Measurements from ENCODE around the gene ERCC8. TPM values are rescaled to one million over a fixed set of nuclear protein-coding genes. Genes with fewer than 3 reads are reported as not detected.

Gene ERCC8
- total RNA-seq, 1 donor from 2014 or later: 11.2 TPM

GRCh38 chr5:60852317-60852716 is 92.6 kb downstream of the ERCC8 start:
- Mint-ChIP-seq H3K27me3 (peaks cover 5% of the 10 kb centered on the region), H3K27ac (no peak overlapping the region)

GRCh38 chr5:60851626-60852025 is 93.2 kb downstream of the ERCC8 start:
- Mint-ChIP-seq H3K27me3 (peaks cover 8% of the 10 kb centered on the region), H3K4me1 (no peaks in the 10 kb centered on the region), H3K4me3 (no peak overlapping the region), H3K36me3 (ENCODE audit: low read depth) (no peaks in the 10 kb centered on the region), H3K27ac (no peak overlapping the region), H3K9me3 (no peaks in the 10 kb centered on the region)
- ATAC-seq (ENCODE audit: low read depth): no peak
- ChIA-PET CTCF (no interaction called here), POLR2A (no interaction called here)
- no peak for DNase-seq
- intact Hi-C loops (cut with micrococcal nuclease): no loop called here
- TF ChIP-seq, protein P1, sequence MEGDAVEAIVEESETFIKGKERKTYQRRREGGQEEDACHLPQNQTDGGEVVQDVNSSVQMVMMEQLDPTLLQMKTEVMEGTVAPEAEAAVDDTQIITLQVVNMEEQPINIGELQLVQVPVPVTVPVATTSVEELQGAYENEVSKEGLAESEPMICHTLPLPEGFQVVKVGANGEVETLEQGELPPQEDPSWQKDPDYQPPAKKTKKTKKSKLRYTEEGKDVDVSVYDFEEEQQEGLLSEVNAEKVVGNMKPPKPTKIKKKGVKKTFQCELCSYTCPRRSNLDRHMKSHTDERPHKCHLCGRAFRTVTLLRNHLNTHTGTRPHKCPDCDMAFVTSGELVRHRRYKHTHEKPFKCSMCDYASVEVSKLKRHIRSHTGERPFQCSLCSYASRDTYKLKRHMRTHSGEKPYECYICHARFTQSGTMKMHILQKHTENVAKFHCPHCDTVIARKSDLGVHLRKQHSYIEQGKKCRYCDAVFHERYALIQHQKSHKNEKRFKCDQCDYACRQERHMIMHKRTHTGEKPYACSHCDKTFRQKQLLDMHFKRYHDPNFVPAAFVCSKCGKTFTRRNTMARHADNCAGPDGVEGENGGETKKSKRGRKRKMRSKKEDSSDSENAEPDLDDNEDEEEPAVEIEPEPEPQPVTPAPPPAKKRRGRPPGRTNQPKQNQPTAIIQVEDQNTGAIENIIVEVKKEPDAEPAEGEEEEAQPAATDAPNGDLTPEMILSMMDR (IDR thresholded peaks at IDR 0.05): no peak

More at GRCh38 chr5:60852317-60852716, 92.6 kb downstream of the ERCC8 start:
- Mint-ChIP-seq H3K4me3 (no peak overlapping the region), H3K4me1 (no peaks in the 10 kb centered on the region), H3K36me3 (ENCODE audit: low read depth) (no peaks in the 10 kb centered on the region), H3K9me3 (no peaks in the 10 kb centered on the region)
- ATAC-seq (ENCODE audit: low read depth): no peak
- TF ChIP-seq, protein P1 (IDR thresholded peaks at IDR 0.05): no peak
- POLR2A ChIA-PET: no interaction called here
- CTCF ChIA-PET: no interaction called here
- intact Hi-C loops (cut with micrococcal nuclease): no loop called here
- no peak for DNase-seq

DNA sequence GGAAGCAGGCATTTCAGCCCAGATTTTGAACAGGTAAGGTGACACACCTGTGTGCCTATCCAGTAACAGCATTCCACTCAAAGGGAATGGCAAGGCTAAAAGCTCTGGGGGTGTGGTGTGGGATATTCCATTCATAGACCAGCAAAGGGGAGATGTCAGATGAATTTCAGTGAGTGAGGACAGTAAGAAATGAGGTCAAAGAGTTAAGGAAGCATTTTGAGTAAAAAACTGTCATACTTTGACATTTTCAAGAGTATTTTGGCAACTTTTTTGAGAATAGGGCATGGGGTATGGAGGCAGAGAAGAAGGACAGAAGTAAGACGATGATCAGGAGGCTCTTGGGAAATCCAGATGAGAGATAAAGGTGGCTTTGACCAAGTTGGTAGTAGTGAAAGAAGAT is 98.6 kb downstream of the ERCC8 start:
- no peak overlapping the region for H3K27ac Mint-ChIP-seq
- H3K4me1 Mint-ChIP-seq: peaks cover 11% of the 10 kb centered on the region
- intact Hi-C loops (cut with micrococcal nuclease): loop anchor here (10.0 kb wide), 1 partner anchor 141 kb away; the partner anchor contains the start of gene DEPDC1B
- ATAC-seq (ENCODE audit: low read depth) (no peak), DNase-seq (no peak)
- H3K27me3 Mint-ChIP-seq: peaks cover 45% of the 10 kb centered on the region
- TF ChIP-seq, protein P1 (IDR thresholded peaks at IDR 0.05): no peak
- CTCF ChIA-PET: no interaction called here
- no peak overlapping the region for H3K4me3 Mint-ChIP-seq
- H3K36me3 Mint-ChIP-seq (ENCODE audit: low read depth): no peaks in the 10 kb centered on the region
- POLR2A ChIA-PET: no interaction called here
- no peaks in the 10 kb centered on the region for H3K9me3 Mint-ChIP-seq

- TF ChIP-seq, protein P1 (IDR thresholded peaks at IDR 0.05): no peak
- ChIA-PET CTCF (no interaction called here), POLR2A (interaction anchor here (0.5 kb wide), 1 partner anchor 129 kb away, joined by 6 read pairs; no protein-coding TSS in a partner anchor)
- intact Hi-C loops (cut with micrococcal nuclease): loop anchor here (5.0 to 10.0 kb wide), 2 partner anchors 139 to 167 kb away; partner anchors contain the start of gene DEPDC1B
- DNase-seq (peak; percentile 38), ATAC-seq (ENCODE audit: low read depth) (peak; percentile 91)
- no peak within 1 kb of the TSS for H3K27ac Mint-ChIP-seq
- peak within 1 kb of the TSS; percentile 83 for H3K4me3 Mint-ChIP-seq
- peaks cover 11% of the 10 kb centered on the region for H3K4me1 Mint-ChIP-seq
- peaks cover 57% of the 10 kb centered on the region for H3K27me3 Mint-ChIP-seq
- no peaks in the 10 kb centered on the region for H3K36me3 Mint-ChIP-seq (ENCODE audit: low read depth)
- H3K9me3 Mint-ChIP-seq: no peaks in the 10 kb centered on the region
Measured at GRCh38 chr5:60843936-60844905, 100.6 kb downstream of the ERCC8 start, which contains the start of gene ELOVL7. ELOVL7 (minus strand) TSS chr5:60844269; CDS start chr5:60787397, 56,872 bp downstream.

GRCh38 chr5:60843386-60843935 is 101.4 kb downstream of the ERCC8 start:
- ChIA-PET CTCF (no interaction called here), POLR2A (interaction anchor here (0.5 kb wide), 1 partner anchor 129 kb away, joined by 6 read pairs; no protein-coding TSS in a partner anchor)
- Mint-ChIP-seq H3K36me3 (ENCODE audit: low read depth) (no peaks in the 10 kb centered on the region), H3K4me3 (peak overlapping the region; percentile 80), H3K27me3 (peaks cover 57% of the 10 kb centered on the region), H3K27ac (no peak overlapping the region), H3K4me1 (peaks cover 11% of the 10 kb centered on the region), H3K9me3 (no peaks in the 10 kb centered on the region)
- intact Hi-C loops (cut with micrococcal nuclease): loop anchor here (5.0 to 10.0 kb wide), 2 partner anchors 139 to 166 kb away; partner anchors contain the start of gene DEPDC1B
- TF ChIP-seq, protein P1 (IDR thresholded peaks at IDR 0.05): no peak
- DNase-seq (no peak), ATAC-seq (ENCODE audit: low read depth) (no peak)

All from activated B cell treated with CpG ODN at 0.5 μM for 24 hours (primary cell).